H7 (cell line): ENCODE measurements around the gene DMTF1. TPM values are rescaled to one million over a fixed set of nuclear protein-coding genes. Genes with fewer than 3 reads are reported as not detected.
"Not testable (repeated sequence)": the region's sequence is repeated elsewhere in the genome, so short reads cannot be mapped to it uniquely, and the experiment has no call there.

ENCODE experiments used
- DNase-seq: peaks from one replicate; pipeline ENCODE4 v3.0.0; 2012
- H3K27me3 ChIP-seq: 2 replicates; pipeline ENCODE4 v1.6.0; 2011; ENCODE audit warnings: mild to moderate bottlenecking, low read length; ENCODE audit not compliant: control insufficient read depth, insufficient read depth
- H3K36me3 ChIP-seq: replicated peaks from 2 replicates; pipeline ENCODE4 v1.5.1; 2011; ENCODE audit warnings: low read length; ENCODE audit not compliant: control insufficient read depth, insufficient read depth
- H3K4me3 ChIP-seq: 2 replicates; pipeline ENCODE4 v1.5.1; 2011; ENCODE audit warnings: low read depth, mild to moderate bottlenecking, control low read depth, low read length, moderate library complexity; ENCODE audit not compliant: insufficient read depth
- total RNA-seq: library from RNA; depleted of rRNA; stranded (reverse); fragments of >200 nt; shearing (Covaris generic); gene quantifications from 2 replicates; pipeline ENCODE4 v1.2.3, GENCODE V29; 2014

DMTF1 gene
- total RNA-seq, 1 experiment from 2014 or later = 70.7 TPM

GRCh38 chr7:87199241-87199640 lies 47.0 kb downstream of the DMTF1 start:
- Histone ChIP-seq H3K4me3 (no peak overlapping the region), H3K27me3 (no peaks in the 10 kb centered on the region), H3K36me3 (peaks cover 19% of the 10 kb centered on the region)
- DNase-seq = no peak

DNA sequence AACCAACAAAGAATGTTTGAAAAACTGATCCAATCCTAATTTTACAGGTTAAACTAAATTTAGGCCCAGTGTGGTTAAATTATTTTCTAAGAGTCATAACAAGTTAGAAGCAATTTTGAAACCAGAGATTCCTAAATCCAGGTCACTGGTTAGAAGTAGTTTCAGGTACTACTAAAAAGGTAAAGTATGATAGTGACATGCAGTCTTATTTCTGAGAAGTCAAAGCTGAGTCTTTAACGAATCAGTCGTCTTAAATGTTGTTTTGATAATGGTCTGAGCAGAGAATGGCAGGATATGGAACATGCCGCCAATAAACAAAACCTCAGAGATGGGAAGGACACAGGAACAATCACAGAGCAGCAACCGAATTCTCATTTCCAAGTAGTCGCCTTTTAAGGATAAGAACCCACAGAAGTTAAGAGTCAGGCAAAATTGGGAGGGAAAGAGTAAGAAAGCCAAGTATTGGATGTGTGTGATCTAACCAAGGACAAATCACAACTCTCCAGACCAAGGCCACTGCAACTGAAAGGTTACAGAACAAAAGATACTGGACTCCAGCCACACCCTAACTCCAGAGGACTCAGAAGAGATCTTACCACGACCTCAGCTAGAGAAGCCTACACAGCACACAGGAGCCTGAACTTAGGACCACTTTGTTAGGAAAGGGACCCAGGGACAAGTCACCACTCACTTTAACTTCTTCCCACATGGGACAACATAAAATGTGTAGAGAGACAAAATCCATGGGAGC lies 47.6 kb downstream of the DMTF1 start:
- no peaks in the 10 kb centered on the region for H3K27me3 ChIP-seq
- H3K4me3 ChIP-seq = no peak overlapping the region
- peaks cover 16% of the 10 kb centered on the region for H3K36me3 ChIP-seq
- no peak for DNase-seq

DNA sequence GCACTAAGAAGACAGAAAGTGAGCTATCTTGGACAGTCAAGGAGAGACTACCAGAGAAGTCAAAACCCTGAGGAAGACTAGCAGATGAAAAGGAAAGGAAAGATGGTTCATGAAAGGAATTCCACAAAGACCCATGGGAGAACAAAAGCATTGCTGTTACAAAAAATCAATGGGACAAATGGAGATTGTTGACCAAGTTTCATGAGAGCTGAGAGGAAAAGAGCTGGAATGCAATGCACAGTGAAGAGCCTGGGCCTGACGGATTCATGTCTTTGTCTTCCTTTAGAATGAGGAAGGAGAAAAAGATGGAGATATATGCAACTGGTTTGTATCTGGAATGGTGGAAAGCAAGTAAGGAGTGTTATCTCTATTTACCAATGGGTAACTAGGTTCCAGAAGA lies 50.0 kb downstream of the DMTF1 start:
- no peak for DNase-seq
- H3K36me3 ChIP-seq = peaks cover 5% of the 10 kb centered on the region; the same call in 1 of the 2 replicates
- H3K4me3 ChIP-seq = no peak overlapping the region
- H3K27me3 ChIP-seq = no peaks in the 10 kb centered on the region

DNA sequence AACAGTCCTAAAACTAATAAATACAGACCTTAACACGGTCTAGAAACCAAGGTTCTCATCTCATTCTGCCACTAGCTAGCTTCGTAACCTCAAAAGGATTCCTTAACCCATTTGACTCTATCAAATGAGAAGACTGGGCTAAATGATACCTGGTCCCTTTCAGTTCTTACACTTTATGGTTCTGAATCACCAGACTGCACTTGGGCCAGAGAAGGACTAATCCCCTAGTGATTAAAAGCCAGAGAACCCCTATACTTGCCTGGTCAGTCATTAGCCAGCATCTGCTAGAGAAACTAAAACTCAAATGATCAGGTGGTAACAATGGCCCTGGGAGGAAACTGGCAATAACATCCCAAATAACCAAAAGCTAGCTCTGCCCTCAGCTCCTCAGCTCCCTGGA lies 50.5 kb downstream of the DMTF1 start:
- Histone ChIP-seq H3K36me3 (peaks cover 4% of the 10 kb centered on the region; the same call in 1 of the 2 replicates), H3K27me3 (no peaks in the 10 kb centered on the region), H3K4me3 (no peak overlapping the region)
- DNase-seq = no peak

DNA sequence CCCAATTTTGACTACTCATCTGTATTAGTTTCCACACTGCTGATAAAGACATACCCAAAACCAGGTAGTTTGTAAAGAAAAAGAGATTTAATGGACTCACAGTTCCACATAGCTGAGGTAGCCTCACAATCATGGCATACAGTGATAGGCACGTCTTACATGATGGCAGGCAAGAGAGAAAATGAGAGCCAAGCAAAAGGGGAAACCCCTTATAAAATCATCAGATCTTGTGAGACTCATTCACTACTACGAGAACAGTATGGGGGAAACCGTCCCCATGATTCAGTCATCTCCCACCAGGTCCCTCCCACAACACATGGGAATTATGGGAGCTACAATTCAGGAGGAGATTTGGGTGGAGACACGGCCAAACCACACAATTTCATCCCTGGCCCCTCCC lies 51.7 kb downstream of the DMTF1 start:
- not testable (repeated sequence) for H3K27me3 ChIP-seq, DNase-seq, H3K4me3 ChIP-seq, H3K36me3 ChIP-seq

- no peaks in the 10 kb centered on the region for H3K27me3 ChIP-seq
- DNase-seq = no peak
- no peak overlapping the region for H3K4me3 ChIP-seq
- peaks cover 4% of the 10 kb centered on the region; the same call in 1 of the 2 replicates for H3K36me3 ChIP-seq
Observed at GRCh38 chr7:87204933-87205332, 52.7 kb downstream of the DMTF1 start.

- H3K36me3 ChIP-seq, H3K27me3 ChIP-seq, DNase-seq, H3K4me3 ChIP-seq: not testable (repeated sequence)
Observed at GRCh38 chr7:87205701-87206100, 53.4 kb downstream of the DMTF1 start.

DNA sequence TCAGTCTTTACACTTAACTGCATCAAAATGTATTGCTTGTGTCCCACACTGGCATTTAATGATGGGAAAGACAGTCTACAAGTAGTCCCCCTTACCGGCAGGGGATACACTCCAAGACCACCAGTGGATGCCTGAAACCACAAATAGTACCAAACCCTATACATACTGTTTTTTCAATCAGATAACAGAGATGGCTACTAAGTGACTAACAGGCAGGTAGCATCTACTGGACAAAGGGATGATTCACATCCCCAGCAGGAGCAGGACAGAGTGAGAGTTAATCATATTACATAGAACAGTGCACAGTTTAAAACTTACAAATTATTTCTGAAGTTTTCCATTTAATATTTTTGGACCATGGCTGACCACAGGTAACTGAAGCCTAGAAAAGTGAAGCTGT lies 54.1 kb downstream of the DMTF1 start:
- Histone ChIP-seq H3K27me3 (no peaks in the 10 kb centered on the region), H3K36me3 (peaks cover 4% of the 10 kb centered on the region), H3K4me3 (no peak overlapping the region)
- no peak for DNase-seq

GRCh38 chr7:87209295-87209924 lies 57.2 kb downstream of the DMTF1 start:
- peaks cover 2% of the 10 kb centered on the region for H3K36me3 ChIP-seq
- no peak overlapping the region for H3K4me3 ChIP-seq
- DNase-seq = no peak
- no peaks in the 10 kb centered on the region for H3K27me3 ChIP-seq

- Histone ChIP-seq H3K27me3 (no peaks in the 10 kb centered on the region), H3K4me3 (no peak overlapping the region), H3K36me3 (peaks cover 2% of the 10 kb centered on the region)
- DNase-seq = no peak
Observed at GRCh38 chr7:87210506-87210905, 58.3 kb downstream of the DMTF1 start.

- DNase-seq = no peak
- Histone ChIP-seq H3K36me3 (peaks cover 2% of the 10 kb centered on the region), H3K4me3 (no peak overlapping the region), H3K27me3 (no peaks in the 10 kb centered on the region)
Observed at GRCh38 chr7:87212498-87212897, 60.2 kb downstream of the DMTF1 start.

GRCh38 chr7:87213252-87213651 lies 61.0 kb downstream of the DMTF1 start:
- Histone ChIP-seq H3K27me3 (no peaks in the 10 kb centered on the region), H3K4me3 (no peak overlapping the region), H3K36me3 (peaks cover 2% of the 10 kb centered on the region)
- DNase-seq = no peak

GRCh38 chr7:87213811-87214210 lies 61.6 kb downstream of the DMTF1 start:
- DNase-seq = no peak
- H3K36me3 ChIP-seq = peaks cover 2% of the 10 kb centered on the region
- H3K4me3 ChIP-seq = no peak overlapping the region

GRCh38 chr7:87215046-87215445 lies 62.8 kb downstream of the DMTF1 start:
- Histone ChIP-seq H3K4me3 (no peak overlapping the region), H3K27me3 (no peaks in the 10 kb centered on the region), H3K36me3 (peaks cover 2% of the 10 kb centered on the region)

More at GRCh38 chr7:87213811-87214210, 61.6 kb downstream of the DMTF1 start:
- no peaks in the 10 kb centered on the region for H3K27me3 ChIP-seq

DNA sequence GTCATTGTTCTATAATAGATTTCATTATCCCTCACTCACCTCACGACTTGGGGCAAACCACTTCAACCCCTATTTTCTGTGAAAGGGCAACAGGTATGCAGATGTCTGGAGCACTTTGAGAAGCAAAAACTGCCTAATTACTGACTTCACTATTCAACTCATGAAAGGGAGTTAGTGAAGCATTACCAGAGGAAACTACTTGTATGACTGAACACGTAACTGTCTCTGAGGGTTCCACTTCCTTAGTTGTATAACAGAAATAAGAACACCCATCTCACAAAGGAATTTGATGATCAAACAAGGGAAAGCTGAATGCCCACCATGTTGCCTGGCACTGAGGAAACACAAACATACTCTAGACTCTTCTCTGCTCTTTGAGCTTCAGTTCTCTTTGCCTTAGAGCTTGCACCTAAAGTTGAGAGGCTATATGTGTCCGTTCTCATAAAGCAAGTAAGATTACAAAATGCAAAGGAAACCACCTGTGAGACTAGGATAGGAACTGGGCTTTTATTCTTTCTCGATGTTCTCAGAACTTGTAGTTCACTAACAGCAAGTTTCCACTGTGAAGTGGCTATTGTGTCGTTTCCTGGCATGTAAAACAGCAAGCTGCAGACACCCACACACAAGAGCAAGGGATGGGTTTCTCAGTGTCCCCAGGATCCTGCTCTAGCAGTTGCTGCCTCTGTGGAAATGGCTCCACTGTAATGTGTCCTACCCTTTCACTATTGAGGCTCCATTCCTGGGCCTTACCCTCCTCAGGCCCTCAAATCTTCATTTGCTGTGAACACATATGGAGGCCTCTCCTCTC lies 64.7 kb downstream of the DMTF1 start:
- Histone ChIP-seq H3K4me3 (no peak overlapping the region), H3K27me3 (peaks cover 14% of the 10 kb centered on the region), H3K36me3 (peaks cover 2% of the 10 kb centered on the region)
- DNase-seq = no peak

More at GRCh38 chr7:87215046-87215445, 62.8 kb downstream of the DMTF1 start:
- DNase-seq = no peak
